Liver (tissue), 9 donors: ENCODE data around the gene KIF17. TPM values are rescaled to one million over a fixed set of nuclear protein-coding genes. Genes with fewer than 3 reads are reported as not detected.
"Not testable (repeated sequence)": the region's sequence is repeated elsewhere in the genome, so short reads cannot be mapped to it uniquely, and the experiment has no call there.

ENCODE experiments used
- DNase-seq: peaks from one replicate; pipeline ENCODE4 v3.0.0-alpha.2; 2017; ENCODE audit warnings: low spot score
- H3K27ac ChIP-seq, 2 donors: one replicate each; pipeline ENCODE4 v1.7.0; 2013; ENCODE audit warnings: inconsistent platforms in 2 of 2, low read length in 2 of 2, control low read depth in 1 of 2, low read depth in 1 of 2, mild to moderate bottlenecking in 1 of 2
- H3K27me3 ChIP-seq, 4 donors: one replicate each; pipeline versions ENCODE4 v1.6.1 to v1.7.0; 2013; ENCODE audit warnings: low read length in 3 of 4, inconsistent platforms in 1 of 4, mild to moderate bottlenecking in 1 of 4, moderate library complexity in 1 of 4; ENCODE audit not compliant: control insufficient read depth in 4 of 4, insufficient read depth in 4 of 4
- H3K36me3 ChIP-seq, 4 donors: one replicate each; pipeline versions ENCODE4 v1.6.1 to v1.7.0; 2013; ENCODE audit warnings: low read length in 3 of 4, mild to moderate bottlenecking in 3 of 4, low read depth in 1 of 4, moderate library complexity in 1 of 4; ENCODE audit not compliant: control insufficient read depth in 4 of 4, insufficient read depth in 3 of 4
- H3K4me1 ChIP-seq, 4 donors: one replicate each; pipeline versions ENCODE4 v1.6.1 to v1.7.0; 2013; ENCODE audit warnings: low read length in 3 of 4, mild to moderate bottlenecking in 3 of 4, moderate library complexity in 1 of 4; ENCODE audit not compliant: control insufficient read depth in 4 of 4, insufficient read depth in 4 of 4
- H3K4me3 ChIP-seq, 3 donors: one replicate each; pipeline versions ENCODE4 v1.6.1 to v1.7.0; 2013; ENCODE audit warnings: low read length in 3 of 3, control low read depth in 1 of 3, low read depth in 1 of 3, mild to moderate bottlenecking in 1 of 3
- H3K9ac ChIP-seq, 2 donors: one replicate each; pipeline ENCODE4 v1.7.0; 2013; ENCODE audit warnings: low read length in 2 of 2, mild to moderate bottlenecking in 2 of 2, moderate library complexity in 2 of 2, control low read depth in 1 of 2, low read depth in 1 of 2
- H3K9me3 ChIP-seq, 4 donors: one replicate each; pipeline versions ENCODE4 v1.6.1 to v1.7.0; 2013; ENCODE audit warnings: low read length in 3 of 4; ENCODE audit not compliant: control insufficient read depth in 4 of 4
- EGR1 ChIP-seq, 2 donors: IDR thresholded peaks; 2 replicates each; pipeline ENCODE4 v1.6.1; 2016 to 2018; ENCODE audit warnings: antibody characterized with exemption in 2 of 2, low read depth in 2 of 2
- FOXA1 ChIP-seq: IDR thresholded peaks from 2 replicates; pipeline ENCODE4 v1.6.1; 2016; ENCODE audit warnings: antibody characterized with exemption
- FOXA2 ChIP-seq: IDR thresholded peaks from 2 replicates; pipeline ENCODE4 v1.6.1; 2016; ENCODE audit warnings: antibody characterized with exemption
- HNF4A ChIP-seq, 2 donors: conservative IDR thresholded peaks; 2 replicates each; pipeline ENCODE4 v1.6.1; 2016; ENCODE audit warnings: antibody characterized with exemption in 2 of 2, mild to moderate bottlenecking in 2 of 2
- HNF4G ChIP-seq: IDR thresholded peaks from 2 replicates; pipeline ENCODE4 v1.6.1; 2016; ENCODE audit warnings: antibody characterized with exemption
- JUND ChIP-seq, 2 donors: IDR thresholded peaks; 2 replicates each; pipeline ENCODE4 v1.6.1; 2016; ENCODE audit warnings: antibody characterized with exemption in 2 of 2
- NR2F2 ChIP-seq: IDR thresholded peaks from 2 replicates; pipeline ENCODE4 v1.6.1; 2016; ENCODE audit warnings: antibody characterized with exemption
- RAD21 ChIP-seq, 2 donors: IDR thresholded peaks; 2 replicates each; pipeline ENCODE4 v1.6.1; 2016; ENCODE audit warnings: antibody characterized with exemption in 2 of 2, mild to moderate bottlenecking in 2 of 2
- RXRA ChIP-seq, 2 donors: IDR thresholded peaks; 2 replicates each; pipeline ENCODE4 v1.6.1; 2017 to 2018; ENCODE audit warnings: antibody characterized with exemption in 2 of 2, mild to moderate bottlenecking in 1 of 2
- SP1 ChIP-seq: IDR thresholded peaks from 2 replicates; pipeline ENCODE4 v1.6.1; 2018; ENCODE audit warnings: antibody characterized with exemption, mild to moderate bottlenecking
- TAF1 ChIP-seq: conservative IDR thresholded peaks from 2 replicates; pipeline ENCODE4 v1.6.1; 2016; ENCODE audit warnings: antibody characterized with exemption, mild to moderate bottlenecking
- YY1 ChIP-seq: IDR thresholded peaks from 2 replicates; pipeline ENCODE4 v1.6.1; 2016; ENCODE audit warnings: antibody characterized with exemption, mild to moderate bottlenecking
- WGBS: extraction: QIAGEN DNeasy Blood & Tissue Kit; methylation state at CpG from one replicate; pipeline ENCODE4 v1.1.7; 2013; 5-methylcytosine and 5-hydroxymethylcytosine counted together
- polyA plus RNA-seq, 2 donors: library from polyadenylated mRNA; stranded (reverse) in 1 of 2; unstranded in 1 of 2; fragments of 200-250 nt in 1 of 2; fragments of >200 nt in 1 of 2; fragmentation: Nextera tagmentation in 1 of 2; extraction: Ambion mirVana in 1 of 2; gene quantifications; one replicate each; pipeline versions ENCODE4 v1.2.1 to v1.2.3, GENCODE V29; 2013 to 2015
- total RNA-seq, 2 donors: library from RNA; depleted of rRNA; stranded (reverse); fragments of >200 nt; gene quantifications; one replicate each; pipeline ENCODE4 v1.2.3, GENCODE V29; 2014
- TF ChIP-seq, protein P1 (sequence below): IDR thresholded peaks from 2 replicates; pipeline ENCODE4 v1.6.1; 2016; ENCODE audit warnings: antibody characterized with exemption
- TF ChIP-seq, protein P2 (sequence below): fragments of 150-350 bp; IDR thresholded peaks from 2 replicates; pipeline ENCODE4 v1.5.1; 2017; ENCODE audit warnings: improper control_type of control experiment, low read depth, low read length; ENCODE audit not compliant: missing input control
- TF ChIP-seq, protein P3 (sequence below): IDR thresholded peaks from 2 replicates; pipeline ENCODE4 v1.6.1; 2016; ENCODE audit warnings: antibody characterized with exemption, mild to moderate bottlenecking
- TF ChIP-seq, protein P4 (sequence below): IDR thresholded peaks from 2 replicates; pipeline ENCODE4 v1.6.1; 2016; ENCODE audit warnings: antibody characterized with exemption
- donor health status: healthy.
- donor health status: healthy.
- donor health status: healthy.
- donor health status: healthy.
- donor health status: healthy.

Gene KIF17
- total and polyA plus RNA-seq, 4 donors = 1.0 to 2.7 (median 2.0) TPM

DNA sequence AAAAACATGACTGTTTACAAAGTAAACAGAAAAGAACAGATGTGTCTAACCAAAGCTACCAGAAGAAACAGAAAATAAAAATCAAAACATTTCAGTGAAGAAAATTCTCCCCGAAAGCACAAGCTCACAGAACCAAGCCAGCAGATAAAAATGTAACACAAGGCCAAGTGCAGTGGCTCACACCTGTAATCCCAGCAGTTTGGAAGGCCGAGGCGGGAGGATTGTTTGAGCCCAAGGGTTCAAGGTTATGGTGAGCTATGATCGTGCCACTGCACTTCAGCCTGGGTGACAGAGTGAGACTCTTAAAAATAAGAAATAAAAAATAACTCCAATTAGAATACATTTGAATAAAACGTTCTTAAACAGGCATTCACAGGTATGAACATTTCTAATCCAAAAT is 37.5 kb downstream of the KIF17 start:
- Histone ChIP-seq H3K36me3 (no peaks in the 10 kb centered on the region), H3K27me3 (no peaks in the 10 kb centered on the region), H3K9ac (peak overlapping the region in 1 of 2 donors; percentile 53), H3K27ac (no peak overlapping the region), H3K9me3 (no peaks in the 10 kb centered on the region), H3K4me1 (peaks cover 0 to 7% (median 4%) of the 10 kb centered on the region in 4 donors), H3K4me3 (no peak overlapping the region)
- TF ChIP-seq HNF4G = no peak
- peak; percentile 36 to 42 for TF ChIP-seq HNF4A (conservative IDR thresholded peaks at IDR 0.05)
- no peak for DNase-seq
- 41% methylated on average over 5 of the region's 5 CpGs for WGBS

DNA sequence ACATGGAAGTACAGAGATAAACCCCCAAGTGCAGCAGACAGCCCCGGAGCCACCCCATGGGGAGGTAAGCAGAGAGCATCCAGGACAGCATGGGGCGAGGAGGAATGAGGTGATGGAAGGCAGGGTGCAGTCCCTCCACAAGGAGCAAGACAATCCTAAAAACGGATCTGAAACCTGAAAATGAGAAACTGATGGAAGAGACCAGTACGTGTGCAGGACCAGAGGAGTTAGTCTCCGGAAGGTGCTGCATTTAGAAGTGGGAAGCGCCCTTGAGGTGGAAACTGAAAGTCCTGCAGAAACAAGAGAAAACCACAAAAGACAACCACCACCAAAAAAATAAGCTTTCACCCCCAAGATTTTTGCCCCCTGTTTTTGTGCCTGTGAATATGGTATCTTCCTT is 39.2 kb downstream of the KIF17 start:
- no peak overlapping the region for H3K4me3 ChIP-seq
- no peaks in the 10 kb centered on the region for H3K9me3 ChIP-seq
- no peak overlapping the region for H3K27ac ChIP-seq
- H3K4me1 ChIP-seq = peaks cover 0 to 7% (median 4%) of the 10 kb centered on the region in 4 donors
- DNase-seq = no peak
- H3K36me3 ChIP-seq = no peaks in the 10 kb centered on the region
- WGBS = 82% methylated on average over 6 of the region's 6 CpGs
- no peak overlapping the region for H3K9ac ChIP-seq
- TF ChIP-seq FOXA1 (no peak), FOXA2 (no peak), HNF4G (no peak), TAF1 (no peak), NR2F2 (no peak), RXRA (IDR thresholded peaks at IDR 0.05) (no peak), YY1 (no peak), EGR1 (IDR thresholded peaks at IDR 0.05; ENCODE audit: low read depth in 2 of 2) (no peak), HNF4A (conservative IDR thresholded peaks at IDR 0.05) (no peak), SP1 (no peak), RAD21 (IDR thresholded peaks at IDR 0.05) (no peak), JUND (IDR thresholded peaks at IDR 0.05) (no peak)
- TF ChIP-seq, protein P1, sequence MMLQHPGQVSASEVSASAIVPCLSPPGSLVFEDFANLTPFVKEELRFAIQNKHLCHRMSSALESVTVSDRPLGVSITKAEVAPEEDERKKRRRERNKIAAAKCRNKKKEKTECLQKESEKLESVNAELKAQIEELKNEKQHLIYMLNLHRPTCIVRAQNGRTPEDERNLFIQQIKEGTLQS = no peak
- TF ChIP-seq, protein P2, sequence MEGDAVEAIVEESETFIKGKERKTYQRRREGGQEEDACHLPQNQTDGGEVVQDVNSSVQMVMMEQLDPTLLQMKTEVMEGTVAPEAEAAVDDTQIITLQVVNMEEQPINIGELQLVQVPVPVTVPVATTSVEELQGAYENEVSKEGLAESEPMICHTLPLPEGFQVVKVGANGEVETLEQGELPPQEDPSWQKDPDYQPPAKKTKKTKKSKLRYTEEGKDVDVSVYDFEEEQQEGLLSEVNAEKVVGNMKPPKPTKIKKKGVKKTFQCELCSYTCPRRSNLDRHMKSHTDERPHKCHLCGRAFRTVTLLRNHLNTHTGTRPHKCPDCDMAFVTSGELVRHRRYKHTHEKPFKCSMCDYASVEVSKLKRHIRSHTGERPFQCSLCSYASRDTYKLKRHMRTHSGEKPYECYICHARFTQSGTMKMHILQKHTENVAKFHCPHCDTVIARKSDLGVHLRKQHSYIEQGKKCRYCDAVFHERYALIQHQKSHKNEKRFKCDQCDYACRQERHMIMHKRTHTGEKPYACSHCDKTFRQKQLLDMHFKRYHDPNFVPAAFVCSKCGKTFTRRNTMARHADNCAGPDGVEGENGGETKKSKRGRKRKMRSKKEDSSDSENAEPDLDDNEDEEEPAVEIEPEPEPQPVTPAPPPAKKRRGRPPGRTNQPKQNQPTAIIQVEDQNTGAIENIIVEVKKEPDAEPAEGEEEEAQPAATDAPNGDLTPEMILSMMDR = no peak
- TF ChIP-seq, protein P3, sequence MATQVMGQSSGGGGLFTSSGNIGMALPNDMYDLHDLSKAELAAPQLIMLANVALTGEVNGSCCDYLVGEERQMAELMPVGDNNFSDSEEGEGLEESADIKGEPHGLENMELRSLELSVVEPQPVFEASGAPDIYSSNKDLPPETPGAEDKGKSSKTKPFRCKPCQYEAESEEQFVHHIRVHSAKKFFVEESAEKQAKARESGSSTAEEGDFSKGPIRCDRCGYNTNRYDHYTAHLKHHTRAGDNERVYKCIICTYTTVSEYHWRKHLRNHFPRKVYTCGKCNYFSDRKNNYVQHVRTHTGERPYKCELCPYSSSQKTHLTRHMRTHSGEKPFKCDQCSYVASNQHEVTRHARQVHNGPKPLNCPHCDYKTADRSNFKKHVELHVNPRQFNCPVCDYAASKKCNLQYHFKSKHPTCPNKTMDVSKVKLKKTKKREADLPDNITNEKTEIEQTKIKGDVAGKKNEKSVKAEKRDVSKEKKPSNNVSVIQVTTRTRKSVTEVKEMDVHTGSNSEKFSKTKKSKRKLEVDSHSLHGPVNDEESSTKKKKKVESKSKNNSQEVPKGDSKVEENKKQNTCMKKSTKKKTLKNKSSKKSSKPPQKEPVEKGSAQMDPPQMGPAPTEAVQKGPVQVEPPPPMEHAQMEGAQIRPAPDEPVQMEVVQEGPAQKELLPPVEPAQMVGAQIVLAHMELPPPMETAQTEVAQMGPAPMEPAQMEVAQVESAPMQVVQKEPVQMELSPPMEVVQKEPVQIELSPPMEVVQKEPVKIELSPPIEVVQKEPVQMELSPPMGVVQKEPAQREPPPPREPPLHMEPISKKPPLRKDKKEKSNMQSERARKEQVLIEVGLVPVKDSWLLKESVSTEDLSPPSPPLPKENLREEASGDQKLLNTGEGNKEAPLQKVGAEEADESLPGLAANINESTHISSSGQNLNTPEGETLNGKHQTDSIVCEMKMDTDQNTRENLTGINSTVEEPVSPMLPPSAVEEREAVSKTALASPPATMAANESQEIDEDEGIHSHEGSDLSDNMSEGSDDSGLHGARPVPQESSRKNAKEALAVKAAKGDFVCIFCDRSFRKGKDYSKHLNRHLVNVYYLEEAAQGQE = no peak
- TF ChIP-seq, protein P4, sequence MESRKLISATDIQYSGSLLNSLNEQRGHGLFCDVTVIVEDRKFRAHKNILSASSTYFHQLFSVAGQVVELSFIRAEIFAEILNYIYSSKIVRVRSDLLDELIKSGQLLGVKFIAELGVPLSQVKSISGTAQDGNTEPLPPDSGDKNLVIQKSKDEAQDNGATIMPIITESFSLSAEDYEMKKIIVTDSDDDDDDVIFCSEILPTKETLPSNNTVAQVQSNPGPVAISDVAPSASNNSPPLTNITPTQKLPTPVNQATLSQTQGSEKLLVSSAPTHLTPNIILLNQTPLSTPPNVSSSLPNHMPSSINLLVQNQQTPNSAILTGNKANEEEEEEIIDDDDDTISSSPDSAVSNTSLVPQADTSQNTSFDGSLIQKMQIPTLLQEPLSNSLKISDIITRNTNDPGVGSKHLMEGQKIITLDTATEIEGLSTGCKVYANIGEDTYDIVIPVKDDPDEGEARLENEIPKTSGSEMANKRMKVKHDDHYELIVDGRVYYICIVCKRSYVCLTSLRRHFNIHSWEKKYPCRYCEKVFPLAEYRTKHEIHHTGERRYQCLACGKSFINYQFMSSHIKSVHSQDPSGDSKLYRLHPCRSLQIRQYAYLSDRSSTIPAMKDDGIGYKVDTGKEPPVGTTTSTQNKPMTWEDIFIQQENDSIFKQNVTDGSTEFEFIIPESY = no peak
- no peaks in the 10 kb centered on the region for H3K27me3 ChIP-seq

DNA sequence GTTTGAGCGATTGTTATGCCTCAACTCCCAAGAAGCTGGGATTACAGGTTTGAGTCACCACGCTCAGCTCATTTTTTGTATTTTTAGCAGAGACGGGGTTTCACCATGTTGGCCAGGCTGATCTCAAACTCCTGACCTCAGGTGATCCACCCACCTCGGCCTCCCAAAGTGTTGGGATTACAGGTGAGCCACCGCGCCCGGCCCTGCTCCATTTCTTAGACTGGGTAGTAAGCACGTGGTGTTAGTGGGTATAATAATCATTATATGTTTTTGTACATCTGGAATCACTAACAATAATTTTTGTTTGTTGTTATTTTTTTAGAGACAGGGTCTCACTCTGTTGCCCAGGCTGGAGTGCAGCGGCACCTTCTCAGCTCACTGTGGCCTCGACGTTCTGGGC is 44.2 kb downstream of the KIF17 start:
- 91% methylated on average over 11 of the region's 11 CpGs for WGBS
- not testable (repeated sequence) for DNase-seq, H3K36me3 ChIP-seq

More for the DNA sequence above, 44.2 kb downstream of the KIF17 start:
- H3K4me1 ChIP-seq, H3K27me3 ChIP-seq, H3K9me3 ChIP-seq, H3K27ac ChIP-seq, H3K9ac ChIP-seq, H3K4me3 ChIP-seq: not testable (repeated sequence)
